NCI-H2227 (cell line): ENCODE data around the gene CALML6.
"Not testable (repeated sequence)": the region's sequence is repeated elsewhere in the genome, so short reads cannot be mapped to it uniquely, and the experiment has no call there.

ENCODE experiments used
- DNase-seq: peaks from one replicate; lab custom pipeline; 2025; ENCODE audit not compliant: unreplicated experiment; lab: John Stamatoyannopoulos, UW

Gene CALML6

DNA sequence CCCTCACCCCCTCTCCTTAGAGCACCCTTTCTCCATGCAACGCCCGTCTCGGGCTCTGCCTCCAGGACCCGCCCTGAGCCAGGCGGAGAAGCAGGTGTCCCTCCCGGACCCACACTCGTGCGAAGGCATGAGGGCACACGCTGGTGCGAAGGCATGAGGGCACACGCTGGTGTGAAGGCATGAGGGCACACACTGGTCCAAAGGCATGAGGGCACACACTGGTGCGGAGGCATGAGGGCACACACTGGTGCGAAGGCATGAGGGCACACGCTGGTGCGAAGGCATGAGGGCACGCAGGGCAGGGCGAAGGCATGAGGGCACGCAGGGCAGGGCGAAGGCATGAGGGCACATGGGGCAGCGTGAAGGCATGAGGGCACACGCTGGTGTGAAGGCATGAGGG, 9.8 kb downstream of the CALML6 start:
- no peak for DNase-seq

DNA sequence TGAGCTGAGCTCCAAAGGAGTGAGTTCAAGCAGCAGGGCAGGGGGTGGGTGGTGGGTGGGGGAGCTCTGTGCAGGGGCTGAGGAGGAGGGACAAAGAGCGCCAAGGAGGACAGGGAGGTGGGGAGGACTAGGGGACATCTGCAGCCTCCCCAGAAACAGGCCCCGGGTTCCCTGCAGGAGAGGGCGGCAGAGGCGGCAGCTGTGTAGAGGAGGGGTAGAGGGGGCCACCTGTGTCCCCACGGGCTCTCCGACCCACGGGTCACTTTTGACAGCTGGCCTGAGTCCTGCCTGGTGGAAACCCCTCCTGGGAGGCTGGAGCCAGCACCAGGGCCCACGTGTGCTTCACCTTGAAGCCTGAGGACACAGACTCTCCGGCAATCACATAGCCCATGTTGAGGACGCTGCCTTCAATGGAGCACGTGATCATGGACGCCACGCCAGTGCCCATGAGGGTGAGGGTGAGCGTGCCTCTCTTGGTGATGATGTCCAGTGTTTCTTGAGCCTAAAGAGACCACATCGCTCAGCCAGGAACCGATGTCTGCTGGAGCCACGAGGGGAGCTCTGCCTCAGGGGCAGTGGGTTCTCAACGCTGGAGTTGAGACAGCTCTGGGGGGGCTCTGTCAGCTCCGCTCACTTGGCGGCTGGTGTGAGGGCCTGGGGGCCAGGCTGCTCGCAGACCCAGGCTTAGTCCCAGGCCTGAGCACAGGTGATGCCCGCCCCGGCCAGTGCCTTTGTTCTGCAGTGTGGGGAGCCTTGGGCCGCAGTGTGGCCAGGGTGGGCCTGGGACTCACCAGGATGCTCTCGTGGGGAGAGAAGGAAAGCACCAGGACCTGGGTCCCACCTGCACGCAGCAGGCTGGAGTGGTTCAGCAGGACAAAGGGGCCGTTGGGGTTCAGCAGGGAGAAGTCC, 10.6 kb downstream of the CALML6 start:
- no peak for DNase-seq

DNA sequence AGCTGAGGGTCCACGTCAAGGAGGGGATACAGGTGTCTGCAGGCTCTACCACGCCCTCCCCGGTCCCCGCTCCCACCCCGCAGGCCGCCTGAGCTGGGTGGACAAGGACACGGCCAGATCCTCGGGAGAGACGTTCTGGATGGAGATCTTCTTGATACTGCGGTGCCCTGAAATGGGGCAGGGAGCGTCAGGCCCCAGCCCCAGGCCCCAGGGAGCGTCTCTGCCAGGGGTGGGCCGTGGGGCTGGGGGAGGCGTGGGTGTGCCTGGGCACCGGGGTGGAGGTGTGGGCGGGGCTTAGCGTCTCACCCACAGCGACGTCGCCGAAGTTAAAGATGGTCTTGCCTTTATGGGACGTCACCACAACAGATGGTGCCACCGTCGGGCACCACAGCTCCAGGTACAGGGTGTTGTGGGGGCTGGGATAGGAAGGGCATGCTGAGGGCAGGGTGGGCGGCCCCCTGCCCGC, 11.3 kb downstream of the CALML6 start:
- no peak for DNase-seq

DNA sequence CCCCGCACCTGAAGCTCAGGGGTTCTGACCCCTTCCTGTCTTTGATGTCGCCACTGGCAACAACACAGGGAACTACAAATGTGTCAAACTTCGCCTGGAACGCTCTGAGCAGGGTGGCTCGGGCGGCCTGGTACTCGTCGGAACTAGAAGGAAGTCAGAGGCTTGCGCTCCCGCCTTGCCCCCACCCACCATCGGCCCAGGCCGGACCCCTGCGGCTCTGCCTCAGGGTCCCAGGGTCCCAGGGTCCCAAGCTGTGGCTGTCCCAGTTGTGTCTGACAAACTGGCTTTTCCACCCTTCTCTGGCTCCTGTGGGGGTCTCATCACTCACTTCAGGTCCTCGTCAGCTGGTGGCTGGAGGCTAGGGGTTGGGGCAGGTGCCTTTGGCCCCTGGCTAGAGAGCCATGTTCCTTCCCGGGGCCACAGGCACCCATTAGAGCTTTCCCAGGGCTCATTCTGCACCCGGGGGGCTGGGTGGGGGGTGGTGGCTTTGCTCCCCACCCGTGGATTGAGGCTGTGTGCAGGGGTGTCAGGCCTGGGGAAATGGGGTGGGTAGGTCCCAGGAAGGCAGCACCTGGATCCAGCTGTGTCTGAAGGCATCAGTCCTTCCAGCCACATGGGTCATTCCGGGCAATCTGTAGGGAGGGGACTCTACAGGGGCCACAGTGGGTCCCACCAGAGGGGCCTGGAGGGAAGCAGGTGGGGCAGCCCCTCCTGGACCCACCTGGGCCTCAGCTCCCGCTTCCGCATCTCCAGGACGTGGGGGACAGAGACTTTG, 12.0 kb downstream of the CALML6 start:
- no peak for DNase-seq

DNA sequence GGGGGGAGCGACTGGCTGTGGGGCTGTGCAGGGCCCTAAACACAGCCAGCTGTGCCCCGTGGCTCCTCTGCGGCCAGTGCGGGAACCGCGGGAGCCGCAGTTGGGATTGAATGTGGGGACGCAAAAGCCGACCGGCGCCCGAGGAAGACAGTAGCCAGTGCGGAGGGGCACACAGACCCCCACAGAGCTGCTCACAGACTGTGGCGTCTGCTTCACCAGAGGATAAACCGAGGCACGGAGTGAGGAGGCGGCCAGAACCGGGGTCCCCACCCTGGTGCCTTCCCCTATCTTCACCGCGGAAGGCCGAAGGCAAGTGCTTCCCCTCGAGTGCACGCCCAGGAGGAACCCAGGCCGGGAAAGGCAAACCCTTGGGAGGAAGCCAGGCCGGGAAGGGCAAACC, 12.7 kb downstream of the CALML6 start:
- no peak for DNase-seq

DNA sequence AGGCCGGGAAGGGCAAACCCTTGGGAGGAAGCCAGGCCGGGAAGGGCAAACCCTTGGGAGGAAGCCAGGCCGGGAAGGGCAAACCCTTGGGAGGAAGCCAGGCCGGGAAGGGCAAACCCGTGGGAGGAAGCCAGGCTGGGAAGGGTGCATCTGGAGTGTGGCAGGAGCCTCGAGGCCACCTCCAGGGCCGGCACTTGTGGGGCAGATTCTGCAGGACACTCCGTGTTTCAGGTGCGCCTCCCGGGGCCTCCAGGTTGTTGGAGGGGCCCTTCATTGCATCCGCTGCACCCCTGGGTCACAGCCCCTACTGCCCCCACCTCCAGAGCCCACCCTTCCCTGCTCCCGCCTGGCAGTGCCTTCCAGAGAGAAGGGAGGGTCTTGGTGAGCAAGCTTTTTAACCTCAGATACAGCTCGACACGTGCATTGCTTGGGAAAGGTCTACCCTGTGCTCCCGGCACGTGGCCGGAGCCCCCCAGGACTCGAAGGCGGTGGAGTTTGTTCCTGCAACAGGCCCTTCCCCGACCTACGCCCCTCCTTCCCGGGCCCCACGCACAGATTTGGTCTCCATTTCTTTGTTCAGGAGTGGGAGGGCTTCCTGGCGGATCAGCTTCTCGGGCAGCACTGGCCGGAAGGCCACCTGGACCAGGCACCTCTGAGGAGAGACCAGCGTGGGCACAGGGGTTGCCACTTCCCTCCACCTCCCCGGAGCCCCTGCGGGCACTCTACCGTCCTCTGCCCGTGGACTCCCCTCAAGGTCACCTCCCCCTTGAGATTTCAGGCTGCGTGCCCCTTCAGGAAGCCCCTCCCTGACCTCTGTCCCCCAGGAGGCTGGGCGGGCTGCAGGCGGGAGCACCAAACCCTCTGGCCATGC, 13.4 kb downstream of the CALML6 start:
- no peak for DNase-seq

DNA sequence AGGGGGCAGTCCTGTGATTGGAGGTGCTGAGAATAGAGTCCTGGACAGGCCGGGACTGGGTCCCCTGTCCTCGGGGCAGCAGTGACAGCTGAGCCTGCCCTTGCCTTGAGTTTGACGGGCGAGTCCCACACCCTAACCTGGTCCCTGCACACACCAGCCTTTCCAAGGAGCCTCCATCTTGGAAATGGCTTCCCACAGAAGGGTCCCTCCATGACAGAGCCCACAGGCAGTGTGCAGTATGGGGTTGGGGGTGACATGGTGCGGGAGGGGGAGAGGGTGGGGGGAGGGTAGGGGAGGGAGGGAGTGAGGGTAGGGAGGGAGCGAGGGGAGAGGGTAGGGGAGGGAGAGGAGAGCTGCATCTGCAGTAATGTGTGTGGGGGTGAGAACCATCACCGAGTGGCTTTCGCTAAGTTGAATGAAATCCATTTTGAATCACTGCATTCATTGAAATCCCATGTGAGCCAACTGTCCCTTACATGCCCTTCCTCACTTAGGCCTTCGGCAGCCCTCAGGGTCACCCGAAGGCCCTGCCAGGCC, 14.1 kb downstream of the CALML6 start:
- no peak for DNase-seq

DNA sequence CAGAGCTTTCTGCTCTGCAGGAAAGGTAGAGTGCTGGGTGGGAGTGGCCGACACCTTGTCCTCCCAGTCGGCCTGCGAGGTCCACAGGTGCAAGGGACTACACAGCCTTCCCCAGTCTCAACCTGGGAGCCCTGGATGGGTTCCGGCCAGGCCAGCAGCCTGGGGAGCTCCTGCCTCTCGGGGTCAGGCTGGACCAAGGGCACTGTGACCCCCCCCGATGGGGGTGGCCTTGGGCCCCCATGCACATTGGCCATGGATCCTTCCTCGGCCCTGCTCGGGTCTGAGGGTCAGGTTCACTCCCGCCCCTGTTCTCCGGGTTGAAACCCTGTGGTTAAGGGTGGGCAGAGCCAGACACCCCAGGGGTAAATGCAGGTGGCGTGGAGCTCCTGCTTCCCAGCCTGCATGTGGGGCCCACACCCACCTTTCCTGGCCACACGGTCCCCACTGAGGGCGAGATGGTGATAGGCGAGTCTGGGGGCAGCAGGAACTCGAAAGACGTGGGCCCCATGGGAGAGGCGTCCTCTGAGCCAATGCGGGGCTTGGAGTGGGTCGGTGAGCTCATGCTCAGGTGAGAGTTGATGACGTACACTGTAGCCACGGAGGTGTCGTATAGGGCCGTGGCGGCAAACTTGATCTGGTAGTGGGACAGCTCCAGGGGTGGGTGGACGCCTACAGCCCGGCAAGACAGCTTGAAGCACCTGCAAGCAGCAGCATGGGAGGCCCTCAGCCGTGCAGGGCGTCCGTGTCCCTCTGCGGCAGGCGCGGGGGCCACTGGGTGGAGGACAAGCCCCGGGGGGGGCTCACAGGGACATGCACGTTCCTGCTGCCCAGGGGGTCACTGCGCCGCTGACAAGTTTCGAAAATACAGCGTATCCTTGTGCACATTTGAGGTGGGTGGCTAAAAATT, 14.8 kb downstream of the CALML6 start:
- DNase-seq = no peak

DNA sequence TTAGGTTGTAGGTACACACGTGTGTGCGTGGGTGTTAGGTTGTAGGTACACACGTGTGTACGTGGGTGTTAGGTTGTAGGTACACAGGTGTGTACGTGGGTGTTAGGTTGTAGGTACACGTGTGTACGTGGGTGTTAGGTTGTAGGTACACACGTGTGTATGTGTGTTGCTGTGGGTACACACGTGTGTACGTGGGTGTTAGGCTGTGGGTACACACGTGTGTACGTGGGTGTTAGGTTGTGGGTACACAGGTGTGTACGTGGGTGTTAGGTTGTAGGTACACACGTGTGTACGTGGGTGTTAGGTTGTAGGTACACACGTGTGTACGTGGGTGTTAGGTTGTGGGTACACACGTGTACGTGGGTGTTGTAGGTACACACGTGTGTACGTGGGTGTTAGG, 19.8 kb downstream of the CALML6 start:
- not testable (repeated sequence) for DNase-seq

DNA sequence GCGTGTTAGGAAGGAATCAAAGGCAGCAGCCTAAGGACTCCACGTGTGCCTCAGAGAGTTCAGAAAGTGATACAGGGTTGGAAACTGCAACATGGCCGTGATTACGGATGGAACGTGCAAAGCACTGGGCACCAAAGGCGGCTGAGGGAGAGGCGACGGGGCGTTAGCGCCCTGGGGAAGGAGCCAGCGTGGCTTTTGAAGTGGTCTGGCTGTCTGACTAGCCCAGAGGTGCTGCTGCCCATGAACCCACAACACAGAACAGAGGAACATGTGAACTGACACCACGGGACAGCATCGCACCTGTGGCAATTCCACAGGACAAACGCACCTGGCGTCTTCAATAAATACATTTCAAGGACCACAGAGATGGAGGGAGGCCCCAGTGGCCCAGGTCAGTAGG, 22.0 kb downstream of the CALML6 start:
- no peak for DNase-seq

DNA sequence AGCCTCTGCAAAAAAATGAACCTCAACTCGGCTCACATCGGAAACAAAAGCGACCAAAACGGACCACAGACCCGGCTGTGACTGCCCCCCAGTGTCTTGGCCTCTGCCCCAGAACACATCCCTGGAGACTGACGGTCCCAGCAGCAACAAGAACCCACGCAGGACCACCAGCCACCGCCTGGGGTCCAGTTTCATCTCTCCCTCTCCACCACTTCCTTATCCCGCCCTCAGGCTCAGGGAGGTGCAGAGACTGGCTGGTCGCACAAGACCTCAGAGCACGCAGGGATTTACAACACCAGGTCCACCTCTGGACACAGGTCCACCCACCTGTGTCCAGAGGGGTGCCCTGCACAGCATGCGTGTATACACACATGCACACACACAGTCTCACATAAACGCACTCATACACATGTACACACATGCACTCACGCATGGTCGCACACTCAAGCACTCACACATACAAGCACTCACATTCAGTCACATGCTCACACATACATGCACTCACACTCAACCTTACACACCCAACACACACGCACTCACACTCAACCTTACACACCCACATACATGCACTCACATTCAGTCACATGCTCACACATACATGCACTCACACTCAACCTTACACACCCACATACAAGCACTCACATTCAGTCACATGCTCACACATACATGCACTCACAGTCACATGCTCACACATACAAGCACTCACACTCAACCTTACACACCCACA, 22.7 kb downstream of the CALML6 start:
- no peak for DNase-seq

DNA sequence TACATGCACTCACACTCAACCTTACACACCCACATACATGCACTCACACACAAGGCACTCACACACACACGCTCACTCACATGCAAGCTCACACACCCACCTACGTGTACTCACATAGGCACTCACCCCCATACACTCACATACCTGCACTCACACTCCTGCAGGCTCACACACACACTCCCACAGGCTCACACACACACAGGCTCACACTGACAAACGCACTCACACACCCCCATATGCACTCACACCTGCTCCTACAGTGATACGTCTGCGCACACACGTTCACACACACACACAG, 23.2 kb downstream of the CALML6 start:
- DNase-seq = no peak

DNA sequence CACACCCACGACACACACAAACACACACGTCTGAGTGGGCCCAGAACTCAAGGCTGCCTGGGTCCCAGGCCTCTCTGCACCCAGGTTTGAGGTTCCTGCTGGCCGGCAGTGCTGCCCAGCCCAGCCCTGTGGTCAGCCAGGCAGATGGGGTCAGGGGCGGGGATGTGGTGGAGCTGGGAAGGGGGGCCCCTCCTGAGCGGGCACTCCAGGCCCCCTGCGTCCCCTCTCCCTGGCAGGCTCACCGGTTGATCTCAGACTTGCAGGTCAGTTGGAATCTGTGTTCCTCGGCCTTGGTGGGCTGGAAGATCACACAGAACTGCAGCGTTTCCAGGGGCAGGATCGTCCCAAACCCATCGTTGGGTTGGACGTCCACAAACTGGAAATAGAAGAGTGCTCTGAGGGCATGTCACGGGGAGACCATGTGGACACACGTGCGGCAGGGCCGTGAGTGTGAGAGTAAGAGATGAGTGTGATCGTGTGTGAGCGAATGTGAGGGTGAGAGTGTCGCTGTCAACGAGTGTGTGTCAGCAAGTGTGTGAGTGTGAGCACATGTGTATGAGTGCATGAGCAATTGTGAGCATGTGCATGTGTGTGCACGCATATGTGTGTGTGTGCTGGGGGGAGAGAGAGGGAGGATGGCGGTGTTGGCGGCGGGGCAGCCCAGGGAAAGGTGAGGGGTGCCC, 23.7 kb downstream of the CALML6 start:
- DNase-seq = no peak

DNA sequence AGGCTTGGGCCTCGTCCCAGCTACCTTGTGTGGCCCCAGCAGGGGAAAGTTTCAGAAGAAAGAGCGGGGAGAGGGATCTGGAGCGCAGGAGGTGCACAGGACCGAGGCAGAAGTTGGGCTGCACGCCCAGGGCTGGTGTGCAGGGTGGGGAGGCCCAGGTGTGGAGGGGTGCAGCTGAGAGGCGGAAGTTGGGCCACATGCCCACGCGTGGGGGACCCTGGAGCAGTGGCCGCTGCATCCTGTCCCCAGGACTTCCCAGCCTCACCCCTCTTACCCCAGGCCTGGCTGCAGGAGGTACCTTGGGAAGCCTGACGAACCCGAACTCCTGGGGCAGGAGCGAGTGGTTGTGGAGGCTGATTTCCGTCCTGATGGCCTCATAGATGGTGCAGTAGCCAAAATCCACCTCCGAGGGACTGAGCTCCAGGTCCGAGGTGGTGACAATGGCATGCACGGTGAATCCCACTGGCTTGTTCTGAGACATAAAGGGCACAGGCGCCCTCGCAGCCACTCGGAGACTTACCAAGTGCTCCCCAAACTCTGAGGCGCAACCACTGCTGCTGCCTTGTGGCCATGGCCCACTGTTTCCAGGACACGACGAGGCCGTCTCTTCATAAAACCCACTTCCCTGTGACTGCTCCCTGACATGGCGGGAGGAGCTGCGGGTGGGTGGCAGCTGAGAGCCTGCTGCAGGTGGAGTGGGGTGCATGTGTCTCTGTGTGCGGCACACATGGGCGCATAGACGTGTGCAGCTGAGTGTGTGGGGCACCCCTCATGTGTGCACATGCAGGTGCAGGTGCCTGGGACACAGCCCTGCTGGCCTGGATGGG, 24.4 kb downstream of the CALML6 start:
- DNase-seq = no peak

DNA sequence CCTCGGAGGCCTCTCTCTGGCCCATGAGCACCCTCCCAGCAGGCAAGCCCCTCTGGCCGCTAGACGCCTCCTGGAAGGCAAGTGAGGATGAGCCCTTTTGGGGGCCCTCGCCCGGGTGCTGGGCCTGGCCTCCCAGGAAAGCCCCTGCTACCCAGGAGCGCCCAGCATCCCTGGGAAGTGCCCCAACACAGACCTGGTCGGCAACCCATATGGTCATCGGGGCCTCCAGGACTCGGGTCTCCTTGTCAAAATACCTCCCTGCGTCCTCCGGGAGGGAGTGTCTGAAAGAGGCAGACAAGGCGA, 25.0 kb downstream of the CALML6 start:
- no peak for DNase-seq

DNA sequence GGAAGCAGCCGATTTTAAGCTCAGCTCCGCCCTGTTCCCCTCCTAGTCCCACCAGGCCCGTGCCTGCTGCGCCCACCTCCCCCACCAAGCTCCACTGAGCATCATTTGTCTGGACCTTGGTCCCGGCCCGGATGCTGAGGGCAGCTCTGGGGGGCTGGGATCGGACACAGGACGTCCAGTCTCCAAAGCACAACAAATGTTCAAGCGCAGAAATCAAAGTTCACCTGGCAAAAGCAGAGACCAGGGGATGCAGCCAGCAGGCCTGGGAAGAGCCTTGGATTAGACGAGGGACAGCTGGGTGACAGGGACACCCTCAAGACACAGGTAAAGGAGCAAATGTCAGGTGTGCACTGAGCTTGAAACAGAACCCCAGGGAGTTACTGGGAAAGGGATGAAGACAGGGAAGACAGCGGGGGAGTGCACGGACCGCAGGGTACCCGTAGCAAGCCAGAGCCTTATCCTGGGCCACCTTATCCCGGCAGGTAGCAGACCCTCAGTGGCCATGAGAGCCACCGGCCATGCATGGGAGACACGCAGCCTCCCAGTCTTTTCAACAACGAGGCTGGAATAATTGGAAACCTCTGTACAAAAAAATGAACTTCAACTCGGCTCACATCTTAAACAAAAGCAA, 26.3 kb downstream of the CALML6 start:
- DNase-seq = no peak

DNA sequence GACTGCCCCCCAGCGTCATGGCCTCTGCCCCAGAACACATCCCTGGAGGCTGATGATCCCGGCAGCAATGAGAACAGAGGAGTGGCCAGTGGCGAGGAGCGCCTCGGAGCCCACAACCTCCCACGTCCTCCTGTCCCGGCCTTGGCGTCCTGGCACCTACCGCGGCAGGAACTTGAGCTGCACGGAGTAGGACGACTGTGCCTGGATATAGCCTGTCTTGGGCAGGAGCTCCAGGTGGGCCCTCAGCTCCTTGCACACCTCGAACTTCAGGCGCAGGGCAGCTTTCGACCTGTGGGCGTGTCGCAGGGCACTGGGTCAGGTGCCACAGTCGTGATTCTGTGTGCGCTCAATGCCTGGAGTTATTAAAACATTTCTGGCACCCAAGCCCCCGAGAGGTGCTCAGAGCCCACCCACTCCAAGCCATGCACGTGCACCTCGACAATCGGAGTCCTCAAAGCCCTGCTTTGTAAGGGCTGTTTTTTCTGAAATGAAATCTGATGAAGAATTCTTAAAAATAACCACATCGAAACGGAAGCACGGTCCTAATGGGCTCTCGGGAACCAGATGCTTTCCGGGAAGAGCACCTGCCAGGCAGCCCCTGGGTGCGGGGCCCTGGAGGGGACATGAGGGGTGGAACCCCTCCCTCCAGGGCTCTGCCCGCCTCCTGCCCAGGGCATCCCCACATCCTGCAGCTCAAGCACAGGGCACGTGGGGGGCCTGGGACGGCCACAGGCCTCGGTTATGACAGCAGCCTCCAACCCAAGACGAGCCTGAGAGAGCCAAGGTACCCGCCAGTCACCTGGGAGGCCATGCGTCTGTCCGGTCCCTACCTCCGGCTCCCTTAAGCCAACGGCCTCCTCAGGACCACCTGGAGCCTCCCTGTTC, 27.1 kb downstream of the CALML6 start:
- no peak for DNase-seq
